Astrocyte of the cerebellum (primary cell): ENCODE measurements around the gene NUDCD3.

Experiments
- DNase-seq: peaks from one replicate; pipeline ENCODE4 v3.0.0-alpha.2; 2011; ENCODE audit warnings: low read depth
- H3K4me3 ChIP-seq: 2 replicates; pipeline ENCODE4 v1.5.1; 2011; ENCODE audit warnings: mild to moderate bottlenecking, low read depth, low read length, moderate library complexity
- CTCF ChIP-seq: IDR thresholded peaks from 2 replicates; pipeline ENCODE4 v1.5.1; 2012; ENCODE audit warnings: low read length, low read depth, moderate library complexity, mild to moderate bottlenecking; ENCODE audit errors: missing control alignments
- in situ Hi-C: cut with HindIII; loops from 2 replicates; pipeline ENCODE4 v1.10.0; 2017; ENCODE audit warnings: low sequenced_read_pairs

Gene NUDCD3

GRCh38 chr7:44490351-44491200, at the start of gene NUDCD3:
NUDCD3 (minus strand) TSS chr7:44490658; CDS start chr7:44490600, 58 bp downstream.
- peak; percentile 21 for TF ChIP-seq CTCF
- peak; percentile 62 for DNase-seq
- in situ Hi-C loops: no loop called here
- H3K4me3 ChIP-seq: peak within 1 kb of the TSS; percentile 91

- no peak for DNase-seq
- no peak overlapping the region for H3K4me3 ChIP-seq
- TF ChIP-seq CTCF: no peak
- in situ Hi-C loops: no loop called here
Measured at GRCh38 chr7:44539669-44540506, 49.4 kb upstream of the NUDCD3 start.

GRCh38 chr7:44538798-44539668, 48.6 kb upstream of the NUDCD3 start:
- in situ Hi-C loops: no loop called here
- H3K4me3 ChIP-seq: no peak overlapping the region
- TF ChIP-seq CTCF: no peak
- DNase-seq: no peak

- no peak for TF ChIP-seq CTCF
- H3K4me3 ChIP-seq: no peak overlapping the region
- no peak for DNase-seq
- in situ Hi-C loops: no loop called here
Measured at GRCh38 chr7:44538093-44538797, 47.8 kb upstream of the NUDCD3 start.

GRCh38 chr7:44537442-44537841, 47.0 kb upstream of the NUDCD3 start:
- H3K4me3 ChIP-seq: no peak overlapping the region
- DNase-seq: no peak
- in situ Hi-C loops: no loop called here
- no peak for TF ChIP-seq CTCF
